CD1c-positive myeloid dendritic cell (primary cell): Measurements from ENCODE around the gene SEMA6B.

Source experiments
- DNase-seq: peaks from one replicate; pipeline ENCODE4 v3.0.0-alpha.2; 2016; ENCODE audit errors: extremely low spot score

SEMA6B gene

DNA sequence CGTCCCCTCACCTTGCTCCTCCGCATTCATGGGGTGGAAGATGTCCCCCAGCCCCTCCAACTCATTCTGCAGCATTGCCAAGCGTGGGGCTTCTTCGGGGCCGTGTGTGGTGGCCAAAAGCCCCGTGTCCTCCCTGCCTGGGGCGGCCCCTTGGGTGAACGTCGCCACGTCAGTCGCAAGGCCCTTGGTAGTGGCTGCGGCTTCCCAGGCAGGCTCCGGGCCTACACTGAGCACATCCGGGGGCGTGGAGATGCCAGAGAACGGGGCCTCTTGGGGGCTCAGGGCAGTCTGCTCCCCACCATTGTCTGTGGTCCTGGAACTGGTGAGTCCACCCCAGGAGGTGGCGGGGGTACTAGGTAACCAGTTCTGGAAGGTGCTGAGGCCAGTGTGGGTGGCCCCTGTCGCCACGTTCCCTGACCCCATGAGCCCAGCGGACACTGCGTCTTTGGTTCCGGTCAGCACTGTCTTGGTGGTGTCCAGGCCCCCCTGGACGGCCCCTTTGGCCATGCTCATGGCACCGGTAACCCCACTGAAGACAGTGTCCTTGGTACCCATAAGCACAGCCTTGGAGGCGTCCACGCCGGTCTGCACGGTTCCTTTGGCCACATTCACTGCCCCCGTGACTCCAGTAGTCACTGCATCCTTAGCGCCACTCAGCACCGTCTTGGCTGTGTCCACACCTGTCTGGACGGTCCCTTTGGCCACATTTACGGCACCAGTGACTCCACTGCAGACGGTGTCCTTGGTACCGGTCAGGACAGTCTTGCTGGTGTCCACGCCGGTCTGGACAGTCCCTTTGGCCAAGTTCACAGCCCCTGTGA is 48.8 kb downstream of the SEMA6B start:
- no peak for DNase-seq

DNA sequence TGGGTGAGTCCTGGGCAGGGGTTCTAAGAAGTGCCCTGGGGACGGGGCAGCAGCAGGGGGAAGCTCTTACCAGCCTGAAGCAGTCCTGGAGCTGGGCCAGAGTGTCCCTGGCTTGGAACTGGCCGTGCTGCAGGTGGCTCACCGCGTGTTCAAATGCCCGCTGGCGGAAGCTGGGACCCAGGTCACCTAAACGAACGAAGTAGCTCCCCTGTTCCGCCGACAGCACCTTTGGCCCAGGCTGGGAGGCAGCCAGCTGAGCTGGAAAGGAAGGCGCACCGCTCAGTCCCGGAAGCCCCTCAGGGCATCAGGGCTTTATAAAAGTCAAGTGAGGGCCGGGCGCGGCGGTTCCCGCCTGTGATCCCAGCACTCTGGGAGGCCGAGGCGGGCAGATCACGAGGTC is 50.8 kb downstream of the SEMA6B start:
- DNase-seq: no peak

DNA sequence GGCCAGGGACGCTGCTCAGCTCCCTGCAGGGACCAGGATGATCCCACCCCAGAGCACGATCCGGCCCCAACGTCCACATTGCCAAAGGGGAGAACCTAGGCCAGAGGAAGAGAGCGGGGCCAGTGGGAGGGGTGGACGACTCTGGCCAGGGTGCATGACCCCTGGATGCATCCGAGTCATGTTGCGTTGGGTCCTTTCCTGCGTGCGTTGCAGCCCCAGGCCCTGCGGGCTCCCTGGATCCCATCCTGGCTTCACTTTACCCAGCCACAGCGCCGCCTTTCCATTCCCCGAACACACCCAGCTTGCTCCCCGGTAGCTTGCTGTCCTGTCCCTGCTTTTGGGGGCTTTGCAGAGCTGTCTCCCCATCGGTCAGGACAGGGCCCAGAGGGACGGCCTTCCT is 51.7 kb downstream of the SEMA6B start:
- DNase-seq: no peak

DNA sequence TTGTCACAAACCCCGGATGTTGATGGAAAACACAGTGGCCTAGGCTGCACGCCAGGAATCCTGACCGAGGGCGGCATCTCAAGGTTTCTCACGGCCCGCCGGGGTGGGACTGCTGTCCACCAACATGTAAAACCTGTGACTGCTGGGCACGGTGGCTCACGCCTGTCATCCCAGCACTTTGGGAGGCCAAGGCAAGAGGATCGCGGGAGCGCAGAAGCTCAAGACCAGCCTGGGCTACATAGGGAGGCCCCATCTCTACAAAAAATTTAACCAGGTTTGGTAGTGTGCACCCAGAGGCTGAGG is 52.4 kb downstream of the SEMA6B start:
- DNase-seq: no peak

DNA sequence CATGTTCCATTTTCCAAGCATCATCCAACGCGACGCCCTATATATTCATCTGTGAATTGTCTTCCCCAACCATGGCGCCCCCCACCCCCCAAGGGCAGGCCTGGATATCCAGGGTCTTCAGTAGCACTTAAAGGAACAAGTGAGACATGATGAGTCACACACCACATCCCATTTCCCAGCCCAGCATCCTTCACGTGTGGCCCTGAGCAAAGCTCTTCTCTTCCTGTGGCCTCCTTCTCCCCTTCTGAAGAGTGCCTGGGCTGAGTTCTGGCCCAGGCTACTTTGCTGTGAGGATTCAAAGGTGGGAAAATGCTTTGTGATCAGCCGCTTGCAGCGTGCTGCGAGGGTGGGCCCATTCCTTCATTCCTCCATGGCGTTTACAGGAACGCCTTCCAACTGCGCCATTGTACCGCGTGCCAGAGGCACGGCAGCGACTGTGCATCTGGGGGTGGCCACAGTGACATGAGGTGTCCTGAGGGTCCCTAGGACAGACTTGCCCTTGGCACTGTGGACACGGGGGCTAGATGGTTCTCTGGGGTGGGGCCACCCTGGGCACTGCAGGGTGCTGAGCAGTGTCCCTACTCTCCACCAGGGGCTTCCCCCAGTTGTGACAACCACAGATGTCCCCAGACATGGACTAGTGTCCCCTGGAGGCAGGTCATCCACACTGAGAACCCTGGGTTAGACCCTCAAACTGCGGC is 52.9 kb downstream of the SEMA6B start:
- peak; percentile 38 for DNase-seq

DNA sequence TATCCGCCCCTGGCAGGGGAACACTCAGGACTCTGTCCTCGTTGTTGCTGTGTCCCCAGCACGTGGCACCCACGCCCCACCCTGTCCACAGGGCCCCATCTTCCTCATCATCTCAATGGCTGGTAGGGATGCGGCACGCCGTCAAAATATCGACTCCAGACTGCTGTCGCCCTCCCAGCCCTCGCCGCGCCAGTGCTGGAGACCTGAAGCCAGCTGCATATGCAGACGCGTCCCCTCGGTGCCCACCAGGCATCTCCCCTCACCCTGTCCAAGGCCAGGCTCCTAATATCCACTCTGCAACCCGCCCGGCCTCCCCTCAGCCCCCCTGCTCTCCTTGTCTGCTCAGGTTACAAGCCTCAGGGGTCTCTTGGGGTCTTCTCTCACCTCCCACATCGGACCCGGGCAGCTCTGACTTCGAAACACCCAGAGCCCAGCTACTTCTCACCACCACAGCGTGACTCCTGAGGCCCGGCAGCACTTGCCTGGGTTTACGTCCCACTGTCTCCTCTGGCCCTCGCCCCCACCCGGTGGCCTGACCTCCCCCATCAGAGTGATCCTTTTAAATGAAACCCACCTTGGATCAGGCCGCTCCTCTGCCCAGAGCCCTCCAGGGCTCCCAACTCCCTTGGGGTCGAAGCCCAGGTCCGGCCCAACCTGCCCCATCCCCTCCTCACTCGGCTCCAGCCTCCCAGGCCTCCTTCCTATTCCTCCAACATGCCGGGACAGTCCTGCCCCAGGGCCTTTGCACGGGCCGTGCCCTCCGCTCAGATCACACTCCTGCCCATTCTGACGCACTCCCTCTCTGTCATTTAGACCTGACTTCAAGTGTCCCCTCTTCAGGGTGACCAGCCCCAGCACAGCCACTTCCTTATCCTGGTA is 53.7 kb downstream of the SEMA6B start:
- DNase-seq: no peak

DNA sequence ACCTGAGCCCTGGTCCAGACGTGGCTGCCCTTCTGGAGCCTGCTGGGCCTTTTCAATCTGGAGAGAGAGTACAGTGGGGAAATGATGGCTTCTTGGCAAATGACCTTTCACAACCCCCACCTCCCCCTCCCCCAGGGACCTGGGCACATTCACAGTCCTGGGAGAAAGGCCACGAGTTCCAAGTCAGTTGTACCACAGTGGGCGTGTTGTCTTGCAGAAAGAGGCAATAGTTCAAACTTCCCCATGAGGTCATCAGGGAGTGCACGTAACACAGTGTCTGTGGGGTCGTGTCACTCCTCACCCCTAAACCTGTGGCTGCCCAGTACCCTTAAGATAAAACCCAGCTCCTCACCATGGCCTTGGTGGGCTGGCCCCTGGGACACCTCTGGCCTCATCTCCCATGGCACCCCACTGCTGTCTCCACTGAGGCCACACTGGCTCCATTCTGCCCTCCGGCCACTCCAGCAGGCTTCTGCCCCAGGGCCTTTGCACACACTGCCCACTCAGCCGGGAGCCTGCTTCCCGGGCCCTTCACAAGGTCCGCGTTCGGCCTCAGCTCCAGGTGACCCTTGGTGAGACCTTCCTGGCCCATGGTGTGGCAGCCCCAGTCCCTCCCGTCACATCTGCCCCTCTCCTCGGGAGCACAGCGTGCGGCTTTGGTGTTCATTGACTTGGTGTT is 54.5 kb downstream of the SEMA6B start:
- DNase-seq: peak; percentile 74

DNA sequence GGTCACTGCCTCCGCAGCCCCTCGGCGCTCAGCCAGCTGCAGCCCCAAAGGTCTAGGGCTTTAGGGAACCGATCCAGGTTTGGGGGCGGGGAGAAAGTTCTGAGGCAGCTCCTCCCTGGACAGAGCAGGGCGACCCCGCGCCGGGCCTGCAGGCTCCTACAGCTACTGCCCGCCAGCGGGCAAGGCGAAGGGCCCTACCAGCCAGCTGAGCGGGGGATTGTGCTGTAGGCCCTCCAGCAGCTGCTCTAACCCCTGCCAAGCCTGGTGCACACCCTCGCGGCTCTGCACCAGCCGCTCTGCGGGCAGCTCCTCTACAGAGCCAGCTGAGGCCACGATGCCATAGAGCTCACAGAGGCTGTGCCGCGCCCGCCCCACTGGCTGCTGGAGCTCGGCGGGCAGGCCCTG is 55.2 kb downstream of the SEMA6B start:
- no peak for DNase-seq

DNA sequence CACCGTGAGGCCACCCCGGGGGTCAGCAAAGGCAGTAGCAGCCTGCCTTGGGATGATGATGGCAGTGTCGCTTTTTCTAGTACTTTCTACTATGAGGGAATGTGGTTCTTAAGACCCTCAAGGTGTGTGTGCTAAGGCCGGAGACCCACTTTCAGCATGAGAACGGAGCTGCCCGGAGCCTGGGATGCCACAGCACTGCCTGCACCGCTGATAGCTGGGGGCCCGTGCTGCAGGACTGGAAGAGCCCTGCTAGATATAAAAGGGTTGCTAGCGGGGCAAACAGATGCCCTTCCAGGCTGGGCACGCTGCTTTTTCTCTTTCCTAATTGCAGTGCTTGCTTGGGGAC is 55.7 kb downstream of the SEMA6B start:
- DNase-seq: no peak

DNA sequence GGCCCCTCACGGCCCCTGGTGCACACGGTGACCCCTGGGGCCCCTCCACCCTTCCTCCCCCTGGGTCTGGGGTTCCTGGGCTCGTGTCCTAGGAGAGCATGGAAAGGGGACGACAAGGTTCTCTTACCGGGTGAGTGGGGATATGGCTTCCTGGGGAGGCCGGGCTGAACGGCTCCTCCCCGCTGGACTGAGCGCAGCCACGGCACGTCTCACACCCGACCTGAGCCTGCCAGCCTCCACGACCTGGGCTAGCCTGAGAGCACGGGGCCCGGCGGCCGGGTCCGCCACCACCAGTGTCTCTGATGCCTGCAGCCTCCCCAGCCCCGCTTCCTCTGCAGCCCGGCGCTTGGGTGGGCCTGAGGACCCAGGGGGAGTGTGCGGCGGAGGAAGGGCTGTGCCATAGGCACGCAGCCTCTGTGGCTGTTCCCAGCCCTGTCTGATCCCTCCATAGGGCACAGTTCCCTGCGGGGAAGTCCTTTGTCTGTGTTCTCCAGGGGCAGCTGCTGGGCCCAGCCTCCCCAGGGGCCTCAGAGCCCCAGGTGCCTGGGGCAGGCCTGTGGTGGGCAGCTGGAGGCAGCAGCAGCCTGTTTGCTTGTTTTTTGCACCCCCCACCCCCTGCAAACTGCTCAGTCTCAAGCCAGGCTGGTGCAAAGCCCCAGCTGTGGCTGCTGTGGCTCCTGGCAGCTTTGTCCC is 56.2 kb downstream of the SEMA6B start:
- DNase-seq: no peak

DNA sequence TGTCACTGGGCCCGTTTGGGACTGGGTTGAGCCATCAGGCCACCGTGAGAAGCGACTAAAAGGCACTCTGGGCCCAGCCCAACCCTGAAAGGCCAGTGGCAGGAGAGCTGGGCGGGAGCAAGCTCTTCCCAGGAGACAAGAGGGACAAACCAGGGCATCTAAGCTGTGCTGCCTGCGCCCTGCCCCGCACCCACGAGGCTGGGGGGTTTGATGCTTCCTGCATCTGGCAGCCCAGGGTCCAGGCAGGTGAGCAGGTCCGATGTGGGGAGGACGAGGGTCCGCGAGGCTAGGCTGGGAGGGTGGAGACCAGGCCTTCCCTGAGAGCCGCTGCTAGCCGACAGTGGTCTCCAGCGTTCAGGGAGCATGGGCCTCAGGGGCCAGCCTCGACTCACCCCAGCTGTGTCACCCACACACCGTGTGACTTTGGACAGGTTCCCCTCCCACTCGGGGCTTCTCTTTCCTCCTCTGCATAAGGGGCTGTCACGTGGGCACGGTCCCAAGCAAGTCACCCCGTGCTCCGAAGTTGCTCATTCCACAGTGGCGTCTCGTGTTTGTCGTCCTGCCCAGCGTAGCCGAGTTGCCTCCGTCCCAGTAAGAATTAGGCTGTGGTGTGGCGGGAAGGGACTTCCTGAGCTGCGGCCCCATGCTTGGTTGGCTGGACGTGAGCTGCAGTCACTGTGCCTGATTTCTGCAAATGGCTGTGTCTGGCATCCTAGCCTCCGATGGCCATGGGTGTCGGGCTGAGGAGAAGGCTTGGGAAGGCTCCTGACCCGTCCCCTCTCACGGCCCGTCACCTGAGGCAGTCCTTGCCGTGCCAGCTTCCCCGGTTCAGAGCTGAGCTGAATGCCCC is 57.0 kb downstream of the SEMA6B start:
- no peak for DNase-seq

DNA sequence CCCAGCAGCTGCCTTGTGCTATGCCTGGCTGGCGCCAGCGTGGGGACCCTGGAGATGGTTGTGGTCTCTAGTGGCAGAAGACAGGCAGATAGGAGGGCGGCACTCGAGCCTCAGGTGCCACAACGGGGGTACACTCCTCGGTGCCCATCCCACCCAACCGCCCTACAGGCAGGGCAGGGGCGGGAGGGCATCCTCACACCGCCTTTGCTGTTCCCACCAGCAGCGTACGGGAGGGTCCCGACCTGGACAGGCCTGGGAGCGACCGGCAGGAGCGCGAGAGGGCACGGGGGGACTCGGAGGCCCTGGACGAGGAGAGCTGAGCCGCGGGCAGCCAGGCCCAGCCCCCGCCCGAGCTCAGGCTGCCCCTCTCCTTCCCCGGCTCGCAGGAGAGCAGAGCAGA is 57.8 kb downstream of the SEMA6B start:
- DNase-seq: no peak

DNA sequence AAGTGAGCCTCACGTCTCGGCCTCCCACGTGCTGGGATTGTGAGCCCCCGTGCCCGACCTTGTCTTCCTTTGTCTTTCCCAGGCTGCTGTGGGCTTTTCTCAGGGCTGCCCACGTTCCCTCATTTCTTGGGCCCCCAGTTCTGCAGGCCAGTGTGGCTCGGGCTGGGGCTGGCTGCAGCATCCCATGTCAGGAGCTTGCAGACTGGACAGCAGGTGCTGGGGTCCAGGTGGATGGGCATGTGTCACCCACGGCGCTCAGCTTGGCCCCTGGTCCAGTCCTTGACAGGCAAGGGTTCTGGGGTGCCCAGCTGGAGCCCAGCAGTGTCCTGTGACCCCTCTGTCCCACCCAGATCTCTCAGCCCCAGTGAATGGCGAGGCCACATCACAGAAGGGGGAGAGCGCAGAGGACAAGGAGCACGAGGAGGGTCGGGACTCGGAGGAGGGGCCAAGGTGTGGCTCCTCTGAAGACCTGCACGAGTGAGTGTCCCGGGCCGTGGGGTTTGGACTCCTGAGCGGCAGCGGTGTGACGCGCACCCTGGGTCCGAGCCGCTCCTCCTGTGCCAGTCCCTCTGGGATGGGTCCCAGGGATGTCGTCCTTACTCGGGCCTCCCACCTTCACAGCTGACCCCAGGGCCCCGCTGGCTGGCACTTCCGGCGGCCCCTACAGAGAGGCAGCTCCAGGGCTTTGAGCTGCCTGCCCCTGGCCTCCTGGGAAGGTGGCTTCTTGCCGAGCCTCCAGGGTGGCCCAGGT is 58.5 kb downstream of the SEMA6B start:
- DNase-seq: no peak

DNA sequence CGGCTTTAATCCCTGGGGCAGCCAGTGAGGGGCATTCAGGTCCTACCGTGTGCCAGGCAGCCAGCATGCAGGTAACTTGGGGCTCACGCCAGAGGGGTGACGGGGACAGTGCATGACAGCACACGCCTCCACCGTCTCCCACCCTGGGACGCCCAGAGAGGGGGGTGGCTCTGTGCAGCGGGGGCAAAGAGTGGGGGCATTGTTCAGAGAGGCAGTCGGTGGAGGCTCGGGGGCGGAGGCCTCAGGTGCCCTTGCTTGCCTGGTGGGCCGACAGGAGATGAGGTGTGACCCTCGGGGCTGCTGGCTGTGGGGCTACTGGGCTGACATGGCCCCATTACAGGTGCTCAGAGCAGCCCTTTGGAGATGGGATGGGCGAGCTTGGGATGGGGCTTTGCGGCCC is 59.6 kb downstream of the SEMA6B start:
- DNase-seq: no peak

DNA sequence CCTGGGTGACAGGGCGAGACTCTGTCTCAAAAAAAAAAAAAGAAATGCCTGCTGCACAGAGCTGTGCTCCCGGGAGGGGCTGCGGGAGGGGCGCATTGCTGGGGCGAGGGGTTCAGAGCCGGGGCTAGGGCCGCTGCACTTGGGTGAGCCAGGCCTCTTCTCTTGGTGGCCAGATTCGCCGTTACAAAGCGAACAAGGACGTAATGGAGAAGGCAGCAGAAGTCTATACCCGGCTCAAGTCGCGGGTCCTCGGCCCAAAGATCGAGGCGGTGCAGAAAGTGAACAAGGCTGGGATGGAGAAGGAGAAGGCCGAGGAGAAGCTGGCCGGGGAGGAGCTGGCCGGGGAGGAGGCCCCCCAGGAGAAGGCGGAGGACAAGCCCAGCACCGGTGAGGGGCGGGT is 60.2 kb downstream of the SEMA6B start:
- no peak for DNase-seq

DNA sequence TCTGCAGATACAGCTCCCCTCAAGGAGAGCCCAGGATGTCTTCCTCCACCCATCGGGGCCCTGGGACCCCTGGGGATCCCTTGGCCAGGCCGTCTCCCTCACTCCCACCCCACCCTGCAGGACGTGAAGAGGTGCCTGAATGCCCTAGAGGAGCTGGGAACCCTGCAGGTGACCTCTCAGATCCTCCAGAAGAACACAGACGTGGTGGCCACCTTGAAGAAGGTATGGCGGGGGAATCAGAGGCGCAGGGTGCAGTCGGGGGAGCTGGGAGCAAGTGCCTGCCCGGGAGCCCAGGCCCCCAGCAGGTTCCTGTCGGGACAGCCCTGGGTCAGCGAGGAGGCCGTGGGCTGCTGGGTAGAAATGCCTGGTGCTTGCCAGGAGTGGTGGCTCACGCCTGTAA is 60.8 kb downstream of the SEMA6B start:
- no peak for DNase-seq

DNA sequence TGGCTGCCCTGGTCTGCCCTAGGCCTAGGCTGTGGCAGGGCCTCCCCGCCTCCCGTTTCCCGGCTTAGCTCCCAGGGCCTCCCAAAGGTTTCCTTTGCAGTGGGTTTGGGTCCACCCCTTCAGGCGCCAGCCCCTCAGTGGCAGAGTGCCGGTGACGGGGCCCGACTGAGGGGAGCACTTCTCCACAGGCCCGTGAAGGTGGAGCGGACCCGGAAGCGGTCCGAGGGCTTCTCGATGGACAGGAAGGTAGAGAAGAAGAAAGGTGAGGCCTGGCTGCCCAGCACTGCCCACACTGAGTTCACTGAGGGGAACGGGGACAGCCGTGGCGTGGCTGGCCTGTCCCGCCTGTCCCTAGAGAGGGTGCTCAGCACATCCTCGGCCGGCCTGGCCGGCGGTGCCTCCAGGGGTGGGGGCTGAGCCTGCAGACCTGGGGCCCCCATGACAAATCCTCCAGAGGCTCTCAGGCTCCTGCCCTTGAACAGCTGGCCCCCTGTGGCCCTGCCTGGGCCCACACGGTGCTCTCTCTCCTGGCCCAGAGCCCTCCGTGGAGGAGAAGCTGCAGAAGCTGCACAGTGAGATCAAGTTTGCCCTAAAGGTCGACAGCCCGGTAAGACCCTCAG is 61.6 kb downstream of the SEMA6B start:
- no peak for DNase-seq

DNA sequence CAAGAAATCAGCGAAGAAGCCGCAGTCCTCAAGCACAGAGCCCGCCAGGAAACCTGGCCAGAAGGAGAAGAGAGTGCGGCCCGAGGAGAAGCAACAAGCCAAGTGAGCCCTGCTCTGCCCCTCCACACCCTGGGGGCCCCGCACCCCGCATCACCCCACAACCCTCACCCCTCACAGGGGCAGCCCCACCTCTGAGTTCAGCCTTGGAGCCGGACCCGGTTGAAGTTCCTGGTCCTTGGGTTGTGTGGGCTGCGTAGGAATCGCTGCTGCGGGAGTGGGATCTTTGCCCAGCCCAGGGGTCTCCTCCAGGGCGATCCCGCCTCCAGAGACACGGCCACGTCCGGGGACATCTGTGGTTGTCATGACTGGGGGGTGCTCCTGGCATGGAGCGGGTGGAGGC is 63.2 kb downstream of the SEMA6B start:
- DNase-seq: no peak

DNA sequence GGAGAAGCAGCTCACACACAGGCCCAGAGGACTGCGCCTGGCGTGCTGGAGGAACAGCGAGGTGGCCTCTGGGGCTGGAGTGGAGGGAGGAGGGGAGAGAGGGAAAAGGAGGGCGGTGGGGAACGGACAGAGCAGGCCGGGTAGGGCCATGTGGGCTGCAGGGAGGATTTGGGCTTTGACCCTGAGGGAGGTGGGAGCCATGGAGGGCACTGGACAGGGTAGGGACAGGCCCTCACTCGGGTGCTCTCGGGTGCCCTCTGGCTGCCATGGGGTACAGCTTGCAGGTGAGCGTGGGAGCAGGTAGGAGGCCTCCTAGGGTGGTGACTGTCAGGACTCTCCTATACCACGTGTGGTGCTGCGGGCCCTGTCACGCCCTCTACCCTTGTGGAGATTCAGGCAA is 64.0 kb downstream of the SEMA6B start:
- DNase-seq: no peak

DNA sequence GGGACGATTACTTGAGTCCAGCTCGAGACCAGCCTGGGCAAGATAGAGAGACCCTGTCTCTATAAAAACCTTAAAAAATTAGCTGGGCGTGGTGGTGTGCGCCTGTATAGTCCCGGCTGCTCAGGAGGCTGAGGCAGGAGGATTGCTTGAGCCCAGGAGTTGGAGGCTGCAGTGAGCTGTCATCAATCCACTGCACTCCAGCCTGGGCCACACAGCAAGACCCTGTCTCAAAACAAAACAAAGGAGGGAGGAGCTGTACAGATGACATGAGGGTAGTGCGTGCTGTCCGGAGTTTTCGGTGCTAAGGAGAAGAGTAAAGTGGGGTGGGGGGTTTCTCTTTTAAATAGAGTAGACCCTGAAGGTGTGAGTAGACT is 64.8 kb downstream of the SEMA6B start:
- DNase-seq: no peak
